ENCODE results near the gene APOL2. TPM values are rescaled to one million over a fixed set of nuclear protein-coding genes. Genes with fewer than 3 reads are reported as not detected.
A peak's percentile ranks its signal among the peaks of the same experiment; 100 is the strongest.

Gene APOL2
- total RNA-seq, 1 donor: 78.2 TPM

DNA sequence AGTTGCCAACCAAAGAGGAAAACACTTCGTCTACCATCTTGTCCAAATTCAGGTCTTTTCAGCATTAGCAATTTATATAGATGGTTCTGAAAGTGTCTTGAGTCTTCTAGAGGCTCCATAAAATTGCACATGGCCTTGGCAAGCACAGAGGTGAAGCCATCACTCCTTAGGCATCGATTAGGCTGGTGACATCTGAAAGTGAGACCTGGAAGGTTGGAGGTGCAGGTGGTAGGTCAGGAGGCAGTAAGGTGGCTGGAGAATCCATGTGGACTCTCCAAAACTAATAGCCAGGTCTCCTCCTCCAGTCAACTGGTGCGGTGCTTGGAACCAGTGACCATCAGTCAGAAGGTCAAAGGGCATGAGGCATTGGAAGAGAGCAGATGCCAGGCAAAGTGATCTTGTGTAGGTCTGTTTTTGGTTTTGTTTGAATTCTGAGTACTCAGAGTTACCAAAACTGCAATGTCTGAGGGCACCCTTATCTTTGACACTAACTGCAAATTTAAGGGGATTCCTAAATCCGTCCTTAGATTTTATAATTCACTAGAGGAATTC, 6.6 kb upstream of the APOL2 start:
- no peak overlapping the region for H3K4me3 ChIP-seq (ENCODE audit: low read depth, low read length)
- TF ChIP-seq CTCF (IDR thresholded peaks at IDR 0.05; ENCODE audit: insufficient read depth, low read depth, low read length): no peak
- DNase-seq (ENCODE audit: low read depth): no peak

GRCh38 chr22:36244522-36245391, 5.4 kb upstream of the APOL2 start:
- no peak for DNase-seq (ENCODE audit: low read depth)
- no peak overlapping the region for H3K4me3 ChIP-seq (ENCODE audit: low read depth, low read length)
- no peak for TF ChIP-seq CTCF (IDR thresholded peaks at IDR 0.05; ENCODE audit: insufficient read depth, low read depth, low read length)

DNA sequence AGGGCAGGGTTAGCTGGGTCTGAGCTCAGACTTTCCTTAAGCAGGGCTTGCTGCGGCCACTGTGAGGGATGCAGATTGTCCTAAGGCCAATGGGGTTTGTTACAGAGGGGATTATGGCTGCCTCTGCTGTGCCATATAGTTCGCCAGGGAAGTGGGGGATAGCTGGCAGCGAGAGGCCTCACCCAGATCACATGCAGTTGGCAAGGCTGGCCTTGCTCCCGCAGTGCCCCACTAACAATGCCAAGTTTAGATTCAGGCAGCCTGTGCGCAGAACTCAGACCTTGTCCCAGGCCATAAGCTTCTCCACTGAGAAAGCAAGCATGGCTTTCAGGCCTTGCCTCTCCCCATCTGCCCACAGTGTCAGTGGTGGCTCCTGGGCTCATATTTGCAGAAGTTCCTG, 4.7 kb upstream of the APOL2 start:
- no peak for TF ChIP-seq CTCF (IDR thresholded peaks at IDR 0.05; ENCODE audit: insufficient read depth, low read depth, low read length)
- no peak overlapping the region for H3K4me3 ChIP-seq (ENCODE audit: low read depth, low read length)
- no peak for DNase-seq (ENCODE audit: low read depth)

GRCh38 chr22:36239150-36239400, 252 bp downstream of the APOL2 start:
- TF ChIP-seq CTCF (IDR thresholded peaks at IDR 0.05; ENCODE audit: insufficient read depth, low read depth, low read length): no peak
- DNase-seq (ENCODE audit: low read depth): no peak
- peak overlapping the region; percentile 84 for H3K4me3 ChIP-seq (ENCODE audit: low read depth, low read length)

DNA sequence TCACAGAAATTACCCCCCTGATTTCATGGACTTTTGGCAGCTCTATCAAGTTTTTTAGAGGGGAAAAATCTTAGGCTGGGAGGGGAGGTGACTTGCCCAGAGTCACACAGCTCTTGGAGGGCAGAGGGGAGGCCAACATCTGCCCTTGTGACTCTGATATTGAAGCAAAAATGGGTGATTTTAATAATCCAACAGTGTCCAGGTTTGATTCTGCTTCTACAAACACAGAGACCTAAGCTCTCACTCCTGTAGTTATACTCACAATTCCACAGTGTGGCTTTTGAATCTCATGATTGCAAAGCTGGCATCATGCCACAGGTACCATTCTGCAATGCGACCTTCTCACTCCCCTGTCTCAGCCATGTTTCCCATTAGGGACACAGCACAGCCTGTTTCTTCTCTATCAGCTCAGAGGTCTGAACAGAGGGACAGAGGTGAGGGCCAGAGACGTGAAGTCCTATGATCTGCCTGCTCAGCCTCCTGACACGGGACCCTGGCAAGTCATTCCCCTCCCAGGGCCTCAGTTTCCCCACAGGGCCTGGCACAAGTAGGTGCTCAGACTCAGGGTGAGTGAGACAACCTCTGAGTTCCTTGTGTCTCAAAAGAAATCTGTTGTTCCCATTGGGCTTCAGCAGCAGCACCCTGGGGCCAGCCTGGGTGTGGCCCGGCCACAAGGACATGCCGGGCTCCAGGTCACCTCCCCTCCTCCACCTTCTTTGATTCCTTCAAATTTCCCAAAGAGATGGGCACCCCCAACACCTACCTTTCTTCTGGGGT, 766 bp downstream of the APOL2 start:
- DNase-seq (ENCODE audit: low read depth): no peak
- no peak for TF ChIP-seq CTCF (IDR thresholded peaks at IDR 0.05; ENCODE audit: insufficient read depth, low read depth, low read length)
- peak overlapping the region; percentile 84 for H3K4me3 ChIP-seq (ENCODE audit: low read depth, low read length)

GRCh38 chr22:36237462-36238372, 1.6 kb downstream of the APOL2 start:
- DNase-seq (ENCODE audit: low read depth): peak; percentile 53

More at GRCh38 chr22:36237462-36238372, 1.6 kb downstream of the APOL2 start:
- peak overlapping the region; percentile 84 for H3K4me3 ChIP-seq (ENCODE audit: low read depth, low read length)
- TF ChIP-seq CTCF (IDR thresholded peaks at IDR 0.05; ENCODE audit: insufficient read depth, low read depth, low read length): no peak
